Measurements from ENCODE around the gene TSSC4. TPM values are rescaled to one million over a fixed set of nuclear protein-coding genes. Genes with fewer than 3 reads are reported as not detected.

The TSSC4 gene
- total RNA-seq, 6 donors from 2014 or later: 28.9 to 69.4 (median 50.3) TPM

DNA sequence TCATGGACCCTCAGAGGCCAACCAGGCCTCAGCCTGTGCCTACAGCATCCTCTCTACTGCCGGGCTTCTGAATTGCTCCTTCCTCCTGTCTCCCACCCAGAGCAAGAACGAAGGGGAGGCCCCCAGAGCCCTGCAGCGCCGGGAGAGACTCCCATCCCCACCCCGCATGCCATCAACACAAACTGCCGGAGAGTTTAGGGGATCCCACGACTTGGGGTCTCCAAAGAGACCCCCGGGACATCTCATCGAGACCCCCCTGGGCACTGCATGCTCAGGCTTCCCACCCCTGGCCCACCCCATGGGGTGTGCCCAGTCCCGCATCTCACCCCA, 31.7 kb upstream of the TSSC4 start:
- no peak for ATAC-seq (ENCODE audit: low FRiP score in 2 of 2)
- WGBS, 2 donors: 81 to 86% methylated on average over 10 of the region's 10 CpGs
- Histone ChIP-seq H3K4me1 (peaks cover 6 to 15% (median 9%) of the 10 kb centered on the region in 4 donors), H3K27ac (no peak overlapping the region), H3K4me3 (no peak overlapping the region), H3K27me3 (no peaks in the 10 kb centered on the region), H3K36me3 (no peaks in the 10 kb centered on the region), H3K9me3 (no peaks in the 10 kb centered on the region)
- TF ChIP-seq POLR2A (IDR thresholded peaks at IDR 0.05) (no peak), POLR2AphosphoS5 (IDR thresholded peaks at IDR 0.05) (no peak)
- TF ChIP-seq, protein P1, sequence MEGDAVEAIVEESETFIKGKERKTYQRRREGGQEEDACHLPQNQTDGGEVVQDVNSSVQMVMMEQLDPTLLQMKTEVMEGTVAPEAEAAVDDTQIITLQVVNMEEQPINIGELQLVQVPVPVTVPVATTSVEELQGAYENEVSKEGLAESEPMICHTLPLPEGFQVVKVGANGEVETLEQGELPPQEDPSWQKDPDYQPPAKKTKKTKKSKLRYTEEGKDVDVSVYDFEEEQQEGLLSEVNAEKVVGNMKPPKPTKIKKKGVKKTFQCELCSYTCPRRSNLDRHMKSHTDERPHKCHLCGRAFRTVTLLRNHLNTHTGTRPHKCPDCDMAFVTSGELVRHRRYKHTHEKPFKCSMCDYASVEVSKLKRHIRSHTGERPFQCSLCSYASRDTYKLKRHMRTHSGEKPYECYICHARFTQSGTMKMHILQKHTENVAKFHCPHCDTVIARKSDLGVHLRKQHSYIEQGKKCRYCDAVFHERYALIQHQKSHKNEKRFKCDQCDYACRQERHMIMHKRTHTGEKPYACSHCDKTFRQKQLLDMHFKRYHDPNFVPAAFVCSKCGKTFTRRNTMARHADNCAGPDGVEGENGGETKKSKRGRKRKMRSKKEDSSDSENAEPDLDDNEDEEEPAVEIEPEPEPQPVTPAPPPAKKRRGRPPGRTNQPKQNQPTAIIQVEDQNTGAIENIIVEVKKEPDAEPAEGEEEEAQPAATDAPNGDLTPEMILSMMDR (IDR thresholded peaks at IDR 0.05): no peak
- no peak for DNase-seq

- no peak overlapping the region for H3K27ac ChIP-seq
- no peak overlapping the region for H3K4me3 ChIP-seq
- DNase-seq (no peak), ATAC-seq (ENCODE audit: low FRiP score in 2 of 2) (no peak)
- WGBS, 2 donors: 92 to 95% methylated on average over 12 of the region's 12 CpGs
- no peaks in the 10 kb centered on the region for H3K9me3 ChIP-seq
- H3K36me3 ChIP-seq: no peaks in the 10 kb centered on the region
- no peaks in the 10 kb centered on the region for H3K27me3 ChIP-seq
- peaks cover 6 to 15% (median 9%) of the 10 kb centered on the region in 4 donors for H3K4me1 ChIP-seq
- no peak for TF ChIP-seq POLR2AphosphoS5 (IDR thresholded peaks at IDR 0.05)
- TF ChIP-seq EP300 (IDR thresholded peaks at IDR 0.05): no peak
Observed at GRCh38 chr11:2369320-2369719, 31.2 kb upstream of the TSSC4 start.

DNA sequence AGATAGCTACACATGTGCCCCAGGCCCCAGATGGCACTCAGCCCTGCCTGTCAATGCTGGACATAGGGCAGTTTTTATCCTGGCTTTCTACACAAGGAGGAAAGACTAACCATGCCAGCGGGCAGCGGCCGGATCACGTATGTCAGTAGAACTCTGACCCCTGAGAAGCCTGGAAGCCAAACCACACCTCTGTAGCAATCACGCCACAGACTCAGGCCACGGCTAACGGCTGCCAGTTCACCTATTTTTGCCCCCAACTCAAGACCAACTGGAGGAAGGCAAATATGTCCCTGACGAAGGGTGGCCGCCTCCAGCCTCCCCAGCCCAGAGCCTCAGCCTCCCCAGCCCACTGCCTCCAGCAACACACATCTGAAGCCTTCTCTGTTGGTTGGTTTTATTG, 30.7 kb upstream of the TSSC4 start:
- Histone ChIP-seq H3K27me3 (no peaks in the 10 kb centered on the region), H3K36me3 (no peaks in the 10 kb centered on the region), H3K27ac (no peak overlapping the region), H3K4me3 (no peak overlapping the region), H3K9me3 (no peaks in the 10 kb centered on the region), H3K4me1 (peaks cover 6 to 19% (median 9%) of the 10 kb centered on the region in 4 donors)
- no peak for DNase-seq
- 81 to 95% methylated on average over 9 of the region's 9 CpGs for WGBS, 2 donors
- TF ChIP-seq POLR2AphosphoS5 (IDR thresholded peaks at IDR 0.05) (no peak), EP300 (IDR thresholded peaks at IDR 0.05) (no peak), POLR2A (IDR thresholded peaks at IDR 0.05) (no peak)
- TF ChIP-seq, protein P1 (IDR thresholded peaks at IDR 0.05): no peak
- no peak for ATAC-seq (ENCODE audit: low FRiP score in 2 of 2)

GRCh38 chr11:2374456-2375201, 25.9 kb upstream of the TSSC4 start:
- no peaks in the 10 kb centered on the region for H3K9me3 ChIP-seq
- WGBS, 2 donors: 93 to 96% methylated on average over 6 to 15 of the region's 15 CpGs
- peaks cover 11 to 37% (median 30%) of the 10 kb centered on the region in 4 donors for H3K4me1 ChIP-seq
- DNase-seq (no peak), ATAC-seq (ENCODE audit: low FRiP score in 2 of 2) (no peak)
- no peak for TF ChIP-seq POLR2AphosphoS5 (IDR thresholded peaks at IDR 0.05)
- no peak overlapping the region for H3K4me3 ChIP-seq
- no peaks in the 10 kb centered on the region for H3K36me3 ChIP-seq
- no peaks in the 10 kb centered on the region for H3K27me3 ChIP-seq
- H3K27ac ChIP-seq: peak overlapping the region in 2 of 4 donors; percentile 5 to 20

GRCh38 chr11:2375341-2375853, 25.2 kb upstream of the TSSC4 start:
- Histone ChIP-seq H3K36me3 (no peaks in the 10 kb centered on the region), H3K4me1 (peaks cover 18 to 44% (median 37%) of the 10 kb centered on the region in 4 donors), H3K4me3 (no peak overlapping the region), H3K9me3 (no peaks in the 10 kb centered on the region), H3K27me3 (no peaks in the 10 kb centered on the region), H3K27ac (peak overlapping the region; percentile 5 to 31 (median 15))
- TF ChIP-seq POLR2AphosphoS5 (IDR thresholded peaks at IDR 0.05) (no peak), POLR2A (IDR thresholded peaks at IDR 0.05) (no peak)
- TF ChIP-seq, protein P1 (IDR thresholded peaks at IDR 0.05): no peak
- no peak for DNase-seq
- no peak for ATAC-seq (ENCODE audit: low FRiP score in 2 of 2)
- WGBS, 2 donors: 44 to 63% methylated on average over 2 to 6 of the region's 6 CpGs
